ENCODE data around the gene OPCML.

Gene OPCML

GRCh38 chr11:132638423-132638822, 893.9 kb downstream of the OPCML start:
- no peak for DNase-seq

GRCh38 chr11:132636523-132636922, 895.8 kb downstream of the OPCML start:
- DNase-seq, result no peak

GRCh38 chr11:132632641-132633124, 899.6 kb downstream of the OPCML start:
- no peak for DNase-seq

GRCh38 chr11:132631989-132632388, 900.3 kb downstream of the OPCML start:
- no peak for DNase-seq

- no peak for DNase-seq
Observed at GRCh38 chr11:132627981-132628380, 904.3 kb downstream of the OPCML start.

- no peak for DNase-seq
Observed at GRCh38 chr11:132626446-132626845, 905.9 kb downstream of the OPCML start.

GRCh38 chr11:132623511-132623910, 908.8 kb downstream of the OPCML start:
- DNase-seq, result no peak

- no peak for DNase-seq
Observed at GRCh38 chr11:132621976-132622580, 910.2 kb downstream of the OPCML start.

- no peak for DNase-seq
Observed at GRCh38 chr11:132620423-132620822, 911.9 kb downstream of the OPCML start.

- DNase-seq, result no peak
Observed at GRCh38 chr11:132610791-132611190, 921.5 kb downstream of the OPCML start.

- DNase-seq, result no peak
Observed at GRCh38 chr11:132610216-132610615, 922.1 kb downstream of the OPCML start.

- no peak for DNase-seq
Observed at GRCh38 chr11:132607575-132607974, 924.7 kb downstream of the OPCML start.

- DNase-seq, result no peak
Observed at GRCh38 chr11:132605825-132606570, 926.3 kb downstream of the OPCML start.

GRCh38 chr11:132604431-132604830, 927.9 kb downstream of the OPCML start:
- DNase-seq, result no peak

GRCh38 chr11:132601875-132602274, 930.4 kb downstream of the OPCML start:
- no peak for DNase-seq

GRCh38 chr11:132595711-132596134, 936.6 kb downstream of the OPCML start:
- no peak for DNase-seq

- DNase-seq, result no peak
Observed at GRCh38 chr11:132595246-132595645, 937.1 kb downstream of the OPCML start.

GRCh38 chr11:132590986-132591385, 941.3 kb downstream of the OPCML start:
- no peak for DNase-seq

GRCh38 chr11:132590554-132590953, 941.7 kb downstream of the OPCML start:
- no peak for DNase-seq

GRCh38 chr11:132589791-132590190, 942.5 kb downstream of the OPCML start:
- no peak for DNase-seq

- no peak for DNase-seq
Observed at GRCh38 chr11:132588366-132588765, 943.9 kb downstream of the OPCML start.

GRCh38 chr11:132587716-132588115, 944.6 kb downstream of the OPCML start:
- DNase-seq, result no peak

GRCh38 chr11:132586801-132587200, 945.5 kb downstream of the OPCML start:
- no peak for DNase-seq

GRCh38 chr11:132579634-132580327, 952.5 kb downstream of the OPCML start:
- no peak for DNase-seq

All from NCI-H1436 (cell line).